Heart right ventricle (tissue), 16 donors: ENCODE measurements around the gene FHIT. TPM values are rescaled to one million over a fixed set of nuclear protein-coding genes. Genes with fewer than 3 reads are reported as not detected.
A peak's percentile ranks its signal among the peaks of the same experiment; 100 is the strongest.

ENCODE experiments used
- ATAC-seq, 8 donors: fragments of 200-7000 bp; cut with Tn5 transposase; one replicate each; pipeline ENCODE4 v1.9.1; 2020; ENCODE audit warnings: mild to moderate bottlenecking in 8 of 8, moderate library complexity in 8 of 8, moderate number of reproducible peaks in 1 of 8
- DNase-seq, 2 donors: peaks; one replicate each; pipeline ENCODE4 v3.0.0-alpha.2; 2020
- H3K27ac ChIP-seq, 10 donors: fragments of 200-600 bp; sonication (generic) in 2 of 10; one replicate each; pipeline versions ENCODE4 v1.5.0 to v1.8.0; 2020 to 2022; ENCODE audit warnings: mild to moderate bottlenecking in 3 of 10
- H3K27me3 ChIP-seq, 7 donors: fragments of 200-600 bp; one replicate each; pipeline ENCODE4 v1.8.0; 2021 to 2022; ENCODE audit warnings: mild to moderate bottlenecking in 2 of 7
- H3K36me3 ChIP-seq, 9 donors: fragments of 200-600 bp; sonication (generic) in 1 of 9; one replicate each; pipeline versions ENCODE4 v1.5.0 to v1.8.0; 2020 to 2022; ENCODE audit warnings: mild to moderate bottlenecking in 2 of 9
- H3K4me1 ChIP-seq, 9 donors: fragments of 200-600 bp; sonication (generic) in 1 of 9; one replicate each; pipeline versions ENCODE4 v1.5.0 to v1.8.0; 2020 to 2022; ENCODE audit warnings: mild to moderate bottlenecking in 4 of 9
- H3K4me3 ChIP-seq, 10 donors: fragments of 200-600 bp; sonication (generic) in 2 of 10; one replicate each; pipeline versions ENCODE4 v1.5.0 to v1.8.0; 2020 to 2022; ENCODE audit warnings: mild to moderate bottlenecking in 7 of 10, moderate library complexity in 2 of 10
- H3K9me3 ChIP-seq, 11 donors: fragments of 200-600 bp in 10 of 11; sonication (generic) in 2 of 11; one replicate each; pipeline versions ENCODE4 v1.5.0 to v1.8.0; 2013 to 2022; ENCODE audit warnings: mild to moderate bottlenecking in 2 of 11, control low read depth in 1 of 11, moderate library complexity in 1 of 11
- CTCF ChIP-seq, 9 donors: fragments of 200-600 bp; sonication (generic) in 2 of 9; IDR thresholded peaks; one replicate each; pipeline versions ENCODE4 v1.5.0 to v1.8.0; 2021 to 2022; ENCODE audit warnings: antibody characterized with exemption in 9 of 9, mild to moderate bottlenecking in 5 of 9, moderate library complexity in 1 of 9
- WGBS, 2 donors: extraction: QIAGEN DNeasy Blood & Tissue Kit; methylation state at CpG; one replicate each; pipeline ENCODE4 v1.1.7; 2013; ENCODE audit warnings: inconsistent platforms in 1 of 2; 5-methylcytosine and 5-hydroxymethylcytosine counted together
- intact Hi-C, 10 donors: fragments of 100-400 bp; cut with DNase I; formaldehyde crosslinking; loops; one replicate each; pipeline versions ENCODE4 v1.11.1 to v1.14.2; 2022
- polyA plus RNA-seq, 2 donors: library from polyadenylated mRNA; stranded (reverse); fragments of 200-250 nt; gene quantifications; one replicate each; pipeline ENCODE4 v1.2.3, GENCODE V29; 2013
- total RNA-seq, 10 donors: library from RNA; stranded (reverse); fragmentation: NEBNext Ultra II Directional in 3 of 10; extraction: Animal tissue kit (Norgen Biotek cat#: 25700) in 3 of 10; gene quantifications; one replicate each; pipeline versions ENCODE4 v1.2.1 to v1.2.4, GENCODE V29; 2021 to 2023
- donor health status: Arrhythmogenic right ventricular cardiomyopathy.
- donor health status: ischemic (EF 13 %, LVEDD 7.1; RV severe dilation, severe dysfunction).
- donor health status: healthy with polysubstance abuse.
- donor health status: DM: no; HTN: yes; CAD: no.
- donor health status: DM: no; HTN: no; CAD: no.
- donor health status: ischemic (EF 25% LVEDD 6.9; RV normal size, moderate dysfunction).
- donor health status: ischemic (EF 25% LVEDD 5.7; RV mildly dilated, moderate dysfunction).
- donor health status: healthy.
- donor health status: DM: yes; HTN: yes; CAD: no.
- donor health status: Ischemic cardiomyopathy.
- donor health status: ischemic (EF 35%, LVEDD 5.7; RV mildly dilated, moderate dysfunction).
- donor health status: nonischemic (EF 11% LVEDD 7.7; RV severe dilation, severe dysfunction).
- donor health status: DM: yes; HTN: yes; CAD: no.
- donor health status: PGD.
- donor health status: ischemic (EF 29% LVEDD 5.4; RV normal size, mild dysfunction).
- donor health status: nonischemic (EF 23%, LVEDD 6.1; RV moderate dilation, normal function).

The FHIT gene
- total and polyA plus RNA-seq, 12 donors, result 4.7 to 25.5 (median 18.3) TPM

DNA sequence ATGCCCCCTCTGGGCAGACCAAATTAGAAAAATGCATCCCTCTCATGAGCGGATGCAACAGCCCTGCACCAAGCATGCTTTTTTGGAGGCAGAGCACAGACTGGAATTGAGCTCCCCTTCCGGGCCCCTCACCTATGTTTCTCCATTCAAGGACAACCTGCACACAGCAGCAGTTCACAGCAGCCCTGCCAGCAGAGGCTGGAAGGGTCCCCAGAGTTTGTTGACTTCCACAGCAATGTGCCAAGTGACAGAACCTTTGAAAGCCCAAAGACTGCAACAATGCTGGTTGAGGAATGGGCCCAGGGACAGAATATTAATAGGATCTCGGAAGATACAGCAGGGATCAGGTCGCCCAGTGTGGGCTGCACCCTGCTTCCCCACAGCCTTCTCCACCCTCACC is 650.4 kb downstream of the FHIT start:
- ATAC-seq (no peak), DNase-seq (no peak)
- TF ChIP-seq CTCF (IDR thresholded peaks at IDR 0.05), result no peak
- Histone ChIP-seq H3K36me3 (no peaks in the 10 kb centered on the region), H3K27ac (no peak overlapping the region), H3K4me1 (peaks cover 0 to 3% (median 0%) of the 10 kb centered on the region in 9 donors), H3K27me3 (no peaks in the 10 kb centered on the region), H3K9me3 (no peaks in the 10 kb centered on the region), H3K4me3 (no peak overlapping the region)
- 89 to 90% methylated on average over 4 of the region's 4 CpGs for WGBS, 2 donors
- intact Hi-C loops, result no loop called here

DNA sequence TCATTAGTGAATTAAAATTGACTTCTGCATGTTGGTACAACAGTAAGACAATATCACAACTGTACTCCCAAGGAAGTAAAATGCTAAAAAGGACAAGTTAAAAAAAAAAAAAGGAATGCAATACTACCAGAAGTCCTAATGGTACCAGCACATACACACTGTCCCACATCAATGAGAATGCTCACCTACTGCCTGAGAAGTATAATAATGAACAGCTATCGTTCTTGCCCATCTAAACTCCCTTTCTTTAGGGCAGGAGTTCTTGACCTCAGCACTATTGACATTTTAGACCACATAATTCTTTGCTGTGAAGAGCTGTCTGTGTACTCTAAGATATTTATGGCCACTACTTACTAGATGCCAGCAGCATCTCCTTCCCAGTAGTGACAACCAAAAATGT is 651.7 kb downstream of the FHIT start:
- H3K4me3 ChIP-seq, result no peak overlapping the region
- TF ChIP-seq CTCF (IDR thresholded peaks at IDR 0.05), result no peak
- no peak overlapping the region for H3K27ac ChIP-seq
- 86 to 87% methylated on average over 1 of the region's 1 CpG for WGBS, 2 donors
- intact Hi-C loops, result no loop called here
- no peaks in the 10 kb centered on the region for H3K27me3 ChIP-seq
- no peak for DNase-seq
- H3K9me3 ChIP-seq, result no peaks in the 10 kb centered on the region
- no peaks in the 10 kb centered on the region for H3K36me3 ChIP-seq
- no peak for ATAC-seq
- H3K4me1 ChIP-seq, result peaks cover 0 to 3% (median 0%) of the 10 kb centered on the region in 9 donors

DNA sequence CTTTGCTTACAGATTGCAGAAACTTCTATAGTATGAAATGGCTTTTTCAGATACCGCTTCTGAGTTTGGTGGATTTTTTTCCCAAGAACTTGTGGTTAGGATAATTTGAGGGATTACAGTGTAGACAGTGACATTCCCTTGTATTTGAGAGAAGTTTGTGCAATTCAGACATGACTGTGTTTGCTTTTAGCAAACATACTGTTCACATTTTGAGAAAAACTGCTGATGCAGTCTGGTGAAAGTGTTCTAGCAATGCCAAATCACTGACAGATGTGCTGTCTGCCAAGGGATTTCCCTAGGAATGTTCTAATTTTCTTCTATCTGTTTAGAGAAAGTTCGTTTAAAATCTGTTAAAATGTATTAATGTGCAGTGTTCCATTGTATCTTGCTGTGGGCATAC is 652.6 kb downstream of the FHIT start:
- Histone ChIP-seq H3K9me3 (no peaks in the 10 kb centered on the region), H3K27ac (no peak overlapping the region), H3K4me1 (peaks cover 0 to 10% (median 7%) of the 10 kb centered on the region in 9 donors), H3K27me3 (no peaks in the 10 kb centered on the region), H3K4me3 (no peak overlapping the region), H3K36me3 (no peaks in the 10 kb centered on the region)
- intact Hi-C loops, result no loop called here
- 68 to 85% methylated on average over 2 of the region's 2 CpGs for WGBS, 2 donors
- DNase-seq (no peak), ATAC-seq (no peak)
- TF ChIP-seq CTCF (IDR thresholded peaks at IDR 0.05), result no peak

DNA sequence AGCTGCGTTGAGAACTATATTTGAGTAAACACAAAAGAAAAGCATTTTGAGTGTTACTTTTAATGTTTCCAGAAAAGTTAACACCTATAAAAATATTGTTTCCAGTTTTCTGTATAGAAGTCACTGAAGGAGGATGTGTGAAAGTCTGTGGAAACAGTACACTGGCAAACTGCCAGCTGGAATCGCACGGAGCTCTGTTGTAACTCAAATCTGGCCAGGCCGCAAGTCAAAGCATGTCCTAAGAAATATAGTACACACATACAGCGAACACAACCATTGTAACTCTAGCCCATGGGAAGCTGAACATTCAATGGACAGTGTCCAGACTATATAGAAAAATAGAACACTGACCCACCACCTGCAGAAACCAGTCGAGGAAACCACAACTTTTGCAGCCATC is 657.2 kb downstream of the FHIT start:
- peak in 7 of 8 donors; percentile 55 to 90 (median 77) for ATAC-seq
- intact Hi-C loops, result no loop called here
- Histone ChIP-seq H3K27me3 (no peaks in the 10 kb centered on the region), H3K27ac (no peak overlapping the region), H3K4me1 (peaks cover 0 to 21% (median 7%) of the 10 kb centered on the region in 9 donors), H3K9me3 (no peaks in the 10 kb centered on the region), H3K36me3 (no peaks in the 10 kb centered on the region), H3K4me3 (no peak overlapping the region)
- DNase-seq, result peak; percentile 62 to 72
- no peak for TF ChIP-seq CTCF (IDR thresholded peaks at IDR 0.05)
- 18 to 22% methylated on average over 6 of the region's 6 CpGs for WGBS, 2 donors
